Esophagus muscularis mucosa (tissue), 3 donors: ENCODE results near the gene ARHGEF37.

ENCODE experiments used
- POLR2A ChIP-seq: fragments of 450-650 bp; IDR thresholded peaks from one replicate; pipeline ENCODE4 v1.6.1; 2017; ENCODE audit warnings: antibody characterized with exemption, moderate library complexity, mild to moderate bottlenecking, low read depth
- POLR2AphosphoS5 ChIP-seq, 2 donors: sonication (generic); formaldehyde crosslinking; IDR thresholded peaks; one replicate each; pipeline ENCODE4 v1.6.1; 2017; ENCODE audit warnings: antibody characterized with exemption in 2 of 2
- TF ChIP-seq, protein P1 (sequence below), 3 experiments: fragments of 200-600 bp in 2 of 3; fragments of 450-650 bp in 1 of 3; sonication (generic) in 2 of 3; IDR thresholded peaks; one replicate each; pipeline ENCODE4 v1.5.1; 2017 to 2019; ENCODE audit warnings: antibody characterized with exemption in 3 of 3, mild to moderate bottlenecking in 2 of 3, moderate library complexity in 1 of 3

DNA sequence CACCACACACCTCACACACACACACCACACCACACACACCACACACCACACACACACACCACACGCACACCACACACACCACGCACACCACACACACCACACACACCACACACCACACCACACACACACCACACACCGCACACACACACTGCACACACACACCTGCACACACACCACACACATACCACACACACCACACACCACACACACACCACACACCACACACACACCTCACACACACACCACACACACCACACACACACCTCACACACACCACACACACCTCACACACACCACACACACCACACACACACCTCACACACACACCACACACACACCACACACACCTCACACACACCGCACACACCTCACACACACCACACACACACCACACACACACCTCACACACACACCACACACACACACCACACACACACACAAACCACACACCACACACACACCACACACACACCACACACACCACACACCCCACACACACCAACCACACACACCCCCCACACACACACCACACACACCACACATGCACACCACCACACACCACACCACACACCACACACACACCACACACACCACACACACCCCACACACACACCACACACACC is 73.7 kb downstream of the ARHGEF37 start:
- TF ChIP-seq POLR2A (no peak), POLR2AphosphoS5 (IDR thresholded peaks at IDR 0.05) (no peak)
- TF ChIP-seq, protein P1, sequence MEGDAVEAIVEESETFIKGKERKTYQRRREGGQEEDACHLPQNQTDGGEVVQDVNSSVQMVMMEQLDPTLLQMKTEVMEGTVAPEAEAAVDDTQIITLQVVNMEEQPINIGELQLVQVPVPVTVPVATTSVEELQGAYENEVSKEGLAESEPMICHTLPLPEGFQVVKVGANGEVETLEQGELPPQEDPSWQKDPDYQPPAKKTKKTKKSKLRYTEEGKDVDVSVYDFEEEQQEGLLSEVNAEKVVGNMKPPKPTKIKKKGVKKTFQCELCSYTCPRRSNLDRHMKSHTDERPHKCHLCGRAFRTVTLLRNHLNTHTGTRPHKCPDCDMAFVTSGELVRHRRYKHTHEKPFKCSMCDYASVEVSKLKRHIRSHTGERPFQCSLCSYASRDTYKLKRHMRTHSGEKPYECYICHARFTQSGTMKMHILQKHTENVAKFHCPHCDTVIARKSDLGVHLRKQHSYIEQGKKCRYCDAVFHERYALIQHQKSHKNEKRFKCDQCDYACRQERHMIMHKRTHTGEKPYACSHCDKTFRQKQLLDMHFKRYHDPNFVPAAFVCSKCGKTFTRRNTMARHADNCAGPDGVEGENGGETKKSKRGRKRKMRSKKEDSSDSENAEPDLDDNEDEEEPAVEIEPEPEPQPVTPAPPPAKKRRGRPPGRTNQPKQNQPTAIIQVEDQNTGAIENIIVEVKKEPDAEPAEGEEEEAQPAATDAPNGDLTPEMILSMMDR (IDR thresholded peaks at IDR 0.05) = no peak
